Hepatocyte (in vitro differentiated cells): ENCODE measurements around the gene MTMR10. TPM values are rescaled to one million over a fixed set of nuclear protein-coding genes. Genes with fewer than 3 reads are reported as not detected.

Source experiments
- DNase-seq: peaks from one replicate; pipeline ENCODE4 v3.0.0-alpha.2; 2016; ENCODE audit warnings: low spot score
- H2AFZ ChIP-seq: fragments of 200-600 bp; sonication (generic); 2 replicates; pipeline ENCODE4 v1.6.0; 2016; ENCODE audit warnings: antibody characterized with exemption, mild to moderate bottlenecking
- H3K27ac ChIP-seq: fragments of 200-600 bp; sonication (generic); 2 replicates; pipeline ENCODE4 v1.5.1; 2016; ENCODE audit warnings: mild to moderate bottlenecking
- H3K27me3 ChIP-seq: fragments of 200-600 bp; sonication (generic); 2 replicates; pipeline ENCODE4 v1.6.1; 2016
- H3K36me3 ChIP-seq: fragments of 200-600 bp; sonication (generic); replicated peaks from 2 replicates; pipeline ENCODE4 v1.5.1; 2016; ENCODE audit warnings: low read depth; ENCODE audit not compliant: insufficient read depth
- H3K4me1 ChIP-seq: fragments of 200-600 bp; sonication (generic); 2 replicates; pipeline ENCODE4 v1.5.1; 2016; ENCODE audit warnings: mild to moderate bottlenecking, moderate library complexity; ENCODE audit not compliant: insufficient read depth
- H3K4me2 ChIP-seq: fragments of 200-600 bp; sonication (generic); 2 replicates; pipeline ENCODE4 v1.6.0; 2016
- H3K4me3 ChIP-seq: fragments of 200-600 bp; sonication (generic); 2 replicates; pipeline ENCODE4 v1.5.1; 2016; ENCODE audit warnings: mild to moderate bottlenecking
- H3K79me2 ChIP-seq: fragments of 200-600 bp; sonication (generic); 2 replicates; pipeline ENCODE4 v1.6.0; 2017; ENCODE audit warnings: mild to moderate bottlenecking
- H3K9me2 ChIP-seq: fragments of 200-600 bp; sonication (generic); replicated peaks from 2 replicates; pipeline ENCODE4 v1.6.0; 2017; ENCODE audit warnings: mild to moderate bottlenecking; ENCODE audit not compliant: insufficient read depth
- H3K9me3 ChIP-seq: fragments of 200-600 bp; sonication (generic); 2 replicates; pipeline ENCODE4 v1.5.1; 2016; ENCODE audit warnings: low read depth, mild to moderate bottlenecking
- H4K20me1 ChIP-seq: fragments of 200-600 bp; sonication (generic); 2 replicates; pipeline ENCODE4 v1.6.0; 2016; ENCODE audit warnings: mild to moderate bottlenecking; ENCODE audit not compliant: insufficient read depth, poor library complexity, severe bottlenecking
- EZH2 ChIP-seq: fragments of 200-600 bp; sonication (generic); IDR thresholded peaks from 2 replicates; pipeline ENCODE4 v1.6.1; 2016; ENCODE audit warnings: antibody characterized with exemption, mild to moderate bottlenecking, borderline replicate concordance
- EZH2phosphoT487 ChIP-seq: fragments of 200-600 bp; sonication (generic); IDR thresholded peaks from one replicate; pipeline ENCODE4 v1.6.1; 2018; ENCODE audit warnings: antibody characterized with exemption, mild to moderate bottlenecking, low read depth, moderate library complexity; ENCODE audit not compliant: unreplicated experiment, severe bottlenecking
- WGBS: methylation state at CpG from one replicate; pipeline ENCODE4 v1.1.6; 2016; ENCODE audit warnings: low lambda C conversion rate; ENCODE audit errors: missing lambda C conversion rate; 5-methylcytosine and 5-hydroxymethylcytosine counted together
- polyA plus RNA-seq: library from polyadenylated mRNA; unstranded; fragments of >200 nt; fragmentation: Nextera tagmentation; extraction: Ambion mirVana; gene quantifications from 2 replicates; pipeline ENCODE4 v1.2.1, GENCODE V29; 2016
- total RNA-seq: library from RNA; depleted of rRNA; stranded (reverse); fragments of >200 nt; gene quantifications from 2 replicates; pipeline ENCODE4 v1.2.3, GENCODE V29; 2014
- TF ChIP-seq, protein P1 (sequence below): fragments of 200-600 bp; sonication (generic); IDR thresholded peaks from 2 replicates; pipeline ENCODE4 v1.5.1; 2016; ENCODE audit warnings: antibody characterized with exemption, mild to moderate bottlenecking; ENCODE audit not compliant: poor library complexity

Gene MTMR10
- total and polyA plus RNA-seq, 2 experiments from 2014 or later: 10.3 to 19.6 TPM

DNA sequence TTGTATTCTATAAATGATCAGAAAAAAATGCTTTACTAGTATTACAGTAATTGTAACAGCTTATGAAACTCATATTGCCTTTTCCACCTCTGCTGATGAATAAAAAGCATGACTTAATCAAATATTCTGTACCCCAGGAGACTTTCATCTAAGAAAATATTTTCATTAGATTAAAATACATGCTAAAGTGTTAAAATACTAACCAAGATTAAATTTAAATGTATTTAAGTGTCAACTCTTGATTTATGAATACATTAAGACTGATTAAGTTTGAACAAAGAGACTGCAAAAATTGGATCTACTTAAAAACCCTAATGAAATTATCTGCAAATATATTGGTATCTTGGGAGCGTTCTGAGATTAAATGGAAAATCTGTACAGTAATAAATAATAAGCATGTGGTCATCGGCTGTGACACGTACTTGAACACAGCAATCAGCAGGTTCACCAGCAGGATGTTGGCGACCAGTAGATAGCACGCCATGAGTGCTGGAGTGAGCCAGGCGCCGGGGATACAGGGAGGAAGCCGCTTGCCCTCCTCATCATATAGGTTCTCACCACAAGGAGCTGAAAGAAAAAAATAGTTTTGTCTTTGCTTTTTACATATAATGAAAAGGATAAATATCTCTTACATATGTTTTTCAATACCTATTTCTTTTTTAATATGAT lies 36.6 kb upstream of the MTMR10 start:
- H2AFZ ChIP-seq: no peak overlapping the region

GRCh38 chr15:31025996-31026395 lies 34.6 kb upstream of the MTMR10 start:
- Histone ChIP-seq H3K9me2 (no peaks in the 10 kb centered on the region), H3K4me2 (no peak overlapping the region), H2AFZ (no peak overlapping the region), H3K4me3 (no peak overlapping the region), H3K79me2 (no peaks in the 10 kb centered on the region), H3K4me1 (peaks cover 10% of the 10 kb centered on the region), H3K36me3 (no peaks in the 10 kb centered on the region), H3K9me3 (no peaks in the 10 kb centered on the region), H3K27me3 (no peaks in the 10 kb centered on the region), H4K20me1 (no peaks in the 10 kb centered on the region), H3K27ac (no peak overlapping the region)
- no peak for DNase-seq
- WGBS: 95% methylated on average over 25 of the region's 25 CpGs
- TF ChIP-seq, protein P1, sequence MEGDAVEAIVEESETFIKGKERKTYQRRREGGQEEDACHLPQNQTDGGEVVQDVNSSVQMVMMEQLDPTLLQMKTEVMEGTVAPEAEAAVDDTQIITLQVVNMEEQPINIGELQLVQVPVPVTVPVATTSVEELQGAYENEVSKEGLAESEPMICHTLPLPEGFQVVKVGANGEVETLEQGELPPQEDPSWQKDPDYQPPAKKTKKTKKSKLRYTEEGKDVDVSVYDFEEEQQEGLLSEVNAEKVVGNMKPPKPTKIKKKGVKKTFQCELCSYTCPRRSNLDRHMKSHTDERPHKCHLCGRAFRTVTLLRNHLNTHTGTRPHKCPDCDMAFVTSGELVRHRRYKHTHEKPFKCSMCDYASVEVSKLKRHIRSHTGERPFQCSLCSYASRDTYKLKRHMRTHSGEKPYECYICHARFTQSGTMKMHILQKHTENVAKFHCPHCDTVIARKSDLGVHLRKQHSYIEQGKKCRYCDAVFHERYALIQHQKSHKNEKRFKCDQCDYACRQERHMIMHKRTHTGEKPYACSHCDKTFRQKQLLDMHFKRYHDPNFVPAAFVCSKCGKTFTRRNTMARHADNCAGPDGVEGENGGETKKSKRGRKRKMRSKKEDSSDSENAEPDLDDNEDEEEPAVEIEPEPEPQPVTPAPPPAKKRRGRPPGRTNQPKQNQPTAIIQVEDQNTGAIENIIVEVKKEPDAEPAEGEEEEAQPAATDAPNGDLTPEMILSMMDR: no peak
- TF ChIP-seq EZH2phosphoT487 (no peak), EZH2 (no peak)

More for the DNA sequence above, 36.6 kb upstream of the MTMR10 start:
- Histone ChIP-seq H3K9me2 (no peaks in the 10 kb centered on the region), H3K27me3 (no peaks in the 10 kb centered on the region), H3K4me1 (peaks cover 10% of the 10 kb centered on the region), H3K9me3 (no peaks in the 10 kb centered on the region), H3K27ac (no peak overlapping the region), H3K79me2 (no peaks in the 10 kb centered on the region), H4K20me1 (no peaks in the 10 kb centered on the region), H3K4me3 (no peak overlapping the region), H3K4me2 (no peak overlapping the region), H3K36me3 (no peaks in the 10 kb centered on the region)
- TF ChIP-seq EZH2 (no peak), EZH2phosphoT487 (no peak)
- TF ChIP-seq, protein P1: no peak
- no peak for DNase-seq
- WGBS: 97% methylated on average over 8 of the region's 8 CpGs

DNA sequence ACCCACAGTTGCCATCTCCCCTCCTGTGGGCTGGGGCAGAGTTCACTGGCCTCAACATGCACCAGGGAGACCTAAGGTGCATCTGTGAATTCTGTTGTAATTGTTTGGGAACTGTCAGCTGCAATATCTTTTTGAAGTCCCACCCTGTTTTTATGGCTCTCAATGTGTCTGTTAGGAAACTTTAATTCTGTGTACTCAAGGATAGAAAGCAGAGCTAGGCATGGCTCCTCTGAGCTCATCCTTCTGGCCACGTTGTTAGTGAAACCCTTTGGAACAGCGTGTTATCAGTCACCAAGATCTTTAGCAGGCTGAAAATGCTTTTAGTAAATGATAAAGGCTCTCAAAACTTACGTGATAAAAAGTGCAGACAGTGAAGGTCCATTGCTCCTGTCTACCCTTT lies 33.6 kb upstream of the MTMR10 start:
- H4K20me1 ChIP-seq: no peaks in the 10 kb centered on the region
- peak; percentile 57 for DNase-seq
- WGBS: 9% methylated on average over 3 of the region's 3 CpGs
- no peaks in the 10 kb centered on the region for H3K27me3 ChIP-seq
- H3K9me2 ChIP-seq: no peaks in the 10 kb centered on the region
- peak overlapping the region; percentile 53 for H3K27ac ChIP-seq
- no peaks in the 10 kb centered on the region for H3K36me3 ChIP-seq
- H3K79me2 ChIP-seq: no peaks in the 10 kb centered on the region
- H3K4me3 ChIP-seq: no peak overlapping the region
- no peak overlapping the region for H2AFZ ChIP-seq
- H3K4me1 ChIP-seq: peaks cover 10% of the 10 kb centered on the region
- H3K4me2 ChIP-seq: peak overlapping the region; percentile 25
- TF ChIP-seq EZH2: no peak
- TF ChIP-seq EZH2phosphoT487: no peak
- TF ChIP-seq, protein P1: no peak
- no peaks in the 10 kb centered on the region for H3K9me3 ChIP-seq

- DNase-seq: peak; percentile 64
These were observed 32.9 kb upstream of the MTMR10 start for GRCh38 chr15:31024330-31024729.

More at GRCh38 chr15:31024330-31024729, 32.9 kb upstream of the MTMR10 start:
- peak overlapping the region; percentile 1 for H2AFZ ChIP-seq
- no peaks in the 10 kb centered on the region for H3K79me2 ChIP-seq
- H4K20me1 ChIP-seq: no peaks in the 10 kb centered on the region
- H3K9me2 ChIP-seq: no peaks in the 10 kb centered on the region
- WGBS: 10% methylated on average over 5 of the region's 5 CpGs
- no peaks in the 10 kb centered on the region for H3K27me3 ChIP-seq
- no peaks in the 10 kb centered on the region for H3K36me3 ChIP-seq
- no peak overlapping the region for H3K4me3 ChIP-seq
- H3K27ac ChIP-seq: peak overlapping the region; percentile 53
- peaks cover 10% of the 10 kb centered on the region for H3K4me1 ChIP-seq
- H3K4me2 ChIP-seq: peak overlapping the region; percentile 25
- H3K9me3 ChIP-seq: no peaks in the 10 kb centered on the region
- TF ChIP-seq, protein P1: no peak
- TF ChIP-seq EZH2phosphoT487 (no peak), EZH2 (no peak)
